Loucy (cell line): Measurements from ENCODE around the gene RPL10.

Experiments
- H2AFZ ChIP-seq: fragments of 200-600 bp; sonication (generic); 2 replicates; pipeline ENCODE4 v1.6.0; 2016; ENCODE audit warnings: antibody characterized with exemption, mild to moderate bottlenecking, low read length, moderate library complexity
- H3F3A ChIP-seq: fragments of 200-600 bp; 2 replicates; pipeline ENCODE4 v1.6.0; 2016; ENCODE audit warnings: antibody characterized with exemption, low read depth, mild to moderate bottlenecking
- H3K27me3 ChIP-seq: fragments of 200-600 bp; sonication (generic); 2 replicates; pipeline ENCODE4 v1.6.1; 2014; ENCODE audit warnings: low read length, mild to moderate bottlenecking; ENCODE audit not compliant: insufficient read depth, poor library complexity, severe bottlenecking
- H3K36me3 ChIP-seq: fragments of 200-600 bp; sonication (generic); 2 replicates; pipeline ENCODE4 v1.6.1; 2016; ENCODE audit warnings: low read length; ENCODE audit not compliant: insufficient read depth
- H3K4me1 ChIP-seq: fragments of 200-600 bp; sonication (generic); 2 replicates; pipeline ENCODE4 v1.5.1; 2014; ENCODE audit warnings: low read length, mild to moderate bottlenecking; ENCODE audit not compliant: insufficient read depth, poor library complexity, severe bottlenecking
- H3K4me2 ChIP-seq: fragments of 200-600 bp; sonication (generic); 2 replicates; pipeline ENCODE4 v1.6.0; 2014; ENCODE audit warnings: antibody characterized with exemption, low read length, low read depth, mild to moderate bottlenecking; ENCODE audit not compliant: poor library complexity, severe bottlenecking
- H3K4me3 ChIP-seq: fragments of 200-600 bp; sonication (generic); 2 replicates; pipeline ENCODE4 v1.5.1; 2014; ENCODE audit warnings: low read length, mild to moderate bottlenecking, mixed read lengths; ENCODE audit not compliant: poor library complexity, severe bottlenecking
- H3K79me2 ChIP-seq: fragments of 200-600 bp; sonication (generic); 2 replicates; pipeline ENCODE4 v1.6.1; 2014; ENCODE audit warnings: low read length; ENCODE audit not compliant: insufficient read depth
- H3K9ac ChIP-seq: fragments of 200-600 bp; sonication (generic); 2 replicates; pipeline ENCODE4 v1.6.0; 2014; ENCODE audit warnings: mild to moderate bottlenecking, low read depth, low read length, moderate library complexity; ENCODE audit not compliant: poor library complexity, severe bottlenecking
- H3K9me2 ChIP-seq: fragments of 200-600 bp; sonication (generic); replicated peaks from 2 replicates; pipeline ENCODE4 v1.6.1; 2016; ENCODE audit warnings: low read depth, low read length, mixed read lengths
- H3K9me3 ChIP-seq: fragments of 200-600 bp; sonication (generic); 2 replicates; pipeline ENCODE4 v1.6.1; 2014; ENCODE audit warnings: mild to moderate bottlenecking, antibody characterized with exemption, low read length, low read depth; ENCODE audit not compliant: insufficient read depth
- H4K20me1 ChIP-seq: fragments of 200-600 bp; sonication (generic); 2 replicates; pipeline ENCODE4 v1.6.0; 2014; ENCODE audit warnings: antibody characterized with exemption, low read length, mild to moderate bottlenecking; ENCODE audit not compliant: insufficient read depth, poor library complexity, severe bottlenecking
- CTCF ChIP-seq: fragments of 200-600 bp; sonication (generic); conservative IDR thresholded peaks from 2 replicates; pipeline ENCODE4 v1.5.1; 2014; ENCODE audit warnings: mild to moderate bottlenecking, antibody characterized with exemption, low read length
- EZH2phosphoT487 ChIP-seq: fragments of 200-600 bp; IDR thresholded peaks from 2 replicates; pipeline ENCODE4 v1.6.1; 2018; ENCODE audit warnings: antibody characterized with exemption, mild to moderate bottlenecking, moderate library complexity, borderline replicate concordance

Gene RPL10

GRCh38 chrX:154352012-154352401 lies 46.2 kb upstream of the RPL10 start:
- Histone ChIP-seq H4K20me1 (no peaks in the 10 kb centered on the region), H3K27me3 (no peaks in the 10 kb centered on the region)

GRCh38 chrX:154352466-154352865 lies 45.7 kb upstream of the RPL10 start:
- Histone ChIP-seq H3K79me2 (no peaks in the 10 kb centered on the region), H2AFZ (no peak overlapping the region), H3K4me2 (no peak overlapping the region), H4K20me1 (no peaks in the 10 kb centered on the region), H3K4me1 (peaks cover 2% of the 10 kb centered on the region), H3F3A (no peaks in the 10 kb centered on the region), H3K9me3 (no peaks in the 10 kb centered on the region), H3K36me3 (peaks cover 76% of the 10 kb centered on the region; the same call in 1 of the 2 replicates), H3K9me2 (no peaks in the 10 kb centered on the region), H3K4me3 (no peak overlapping the region), H3K27me3 (no peaks in the 10 kb centered on the region), H3K9ac (no peak overlapping the region)
- TF ChIP-seq EZH2phosphoT487 (no peak), CTCF (no peak)

More at GRCh38 chrX:154352012-154352401, 46.2 kb upstream of the RPL10 start:
- no peak overlapping the region for H3K4me2 ChIP-seq
- peaks cover 72% of the 10 kb centered on the region; the same call in 1 of the 2 replicates for H3K36me3 ChIP-seq
- no peak overlapping the region for H3K4me3 ChIP-seq
- no peak for TF ChIP-seq CTCF
- TF ChIP-seq EZH2phosphoT487, result no peak
- no peaks in the 10 kb centered on the region for H3K9me3 ChIP-seq
- H3F3A ChIP-seq, result no peaks in the 10 kb centered on the region
- no peak overlapping the region for H2AFZ ChIP-seq
- no peak overlapping the region for H3K9ac ChIP-seq
- H3K9me2 ChIP-seq, result no peaks in the 10 kb centered on the region
- peaks cover 7% of the 10 kb centered on the region for H3K4me1 ChIP-seq
- H3K79me2 ChIP-seq, result no peaks in the 10 kb centered on the region

- H3K36me3 ChIP-seq, result peaks cover 84% of the 10 kb centered on the region; the same call in 1 of the 2 replicates
- H3K79me2 ChIP-seq, result peaks cover 1% of the 10 kb centered on the region; the same call in 1 of the 2 replicates
- H4K20me1 ChIP-seq, result no peaks in the 10 kb centered on the region
- H3K4me1 ChIP-seq, result no peaks in the 10 kb centered on the region
- no peaks in the 10 kb centered on the region for H3K27me3 ChIP-seq
- no peak for TF ChIP-seq CTCF
- TF ChIP-seq EZH2phosphoT487, result no peak
- no peak overlapping the region for H2AFZ ChIP-seq
- no peak overlapping the region for H3K4me2 ChIP-seq
- no peak overlapping the region for H3K4me3 ChIP-seq
- H3K9ac ChIP-seq, result no peak overlapping the region
- H3K9me2 ChIP-seq, result no peaks in the 10 kb centered on the region
- H3F3A ChIP-seq, result no peaks in the 10 kb centered on the region
- no peaks in the 10 kb centered on the region for H3K9me3 ChIP-seq
Observed at GRCh38 chrX:154353172-154353843, 44.9 kb upstream of the RPL10 start.
